DND-41 (cell line): ENCODE data around the gene TACR1.
"Not testable (repeated sequence)": the region's sequence is repeated elsewhere in the genome, so short reads cannot be mapped to it uniquely, and the experiment has no call there.

Experiments
- ATAC-seq: fragments of 200-7000 bp; cut with Tn5 transposase; 3 replicates; pipeline ENCODE4 v1.9.1; 2021; ENCODE audit warnings: low read depth; ENCODE audit not compliant: insufficient read depth
- DNase-seq: peaks from one replicate; pipeline ENCODE4 v3.0.0-alpha.2; 2020
- H2AFZ ChIP-seq: 2 replicates; pipeline ENCODE4 v1.6.0; 2012; ENCODE audit warnings: low read depth, low read length
- H3K27ac ChIP-seq: 2 replicates; pipeline ENCODE4 v1.5.1; 2012; ENCODE audit warnings: low read length, inconsistent platforms
- H3K27me3 ChIP-seq: fragments of 200-600 bp; sonication (generic); 2 replicates; pipeline ENCODE4 v1.6.0; 2012; ENCODE audit warnings: low read length, mild to moderate bottlenecking, inconsistent platforms; ENCODE audit not compliant: insufficient read depth, poor library complexity
- H3K36me3 ChIP-seq: 2 replicates; pipeline ENCODE4 v1.5.1; 2012; ENCODE audit warnings: low read length, inconsistent platforms; ENCODE audit not compliant: insufficient read depth
- H3K4me1 ChIP-seq: 2 replicates; pipeline ENCODE4 v1.5.1; 2012; ENCODE audit warnings: mild to moderate bottlenecking, low read length; ENCODE audit not compliant: insufficient read depth
- H3K4me2 ChIP-seq: 2 replicates; pipeline ENCODE4 v1.6.0; 2012; ENCODE audit warnings: mild to moderate bottlenecking, moderate library complexity, low read length, inconsistent platforms; ENCODE audit not compliant: insufficient read depth
- H3K4me3 ChIP-seq, 2 experiments: fragments of 200-600 bp in 1 of 2; shearing (Covaris generic) in 1 of 2; 2 replicates each; pipeline ENCODE4 v1.5.1; 2012 to 2016; ENCODE audit warnings: inconsistent platforms in 2 of 2, low read length in 2 of 2, mild to moderate bottlenecking in 2 of 2, low read depth in 1 of 2, moderate library complexity in 1 of 2
- H3K79me2 ChIP-seq: 2 replicates; pipeline ENCODE4 v1.6.0; 2012; ENCODE audit warnings: low read length, inconsistent platforms; ENCODE audit not compliant: insufficient read depth
- H3K9ac ChIP-seq: 2 replicates; pipeline ENCODE4 v1.6.0; 2012; ENCODE audit warnings: low read depth, mild to moderate bottlenecking, inconsistent platforms, low read length, moderate library complexity
- H3K9me3 ChIP-seq: 2 replicates; pipeline ENCODE4 v1.5.1; 2012; ENCODE audit warnings: low read length, moderate library complexity, mild to moderate bottlenecking, inconsistent platforms; ENCODE audit not compliant: insufficient read depth, severe bottlenecking
- H4K20me1 ChIP-seq: 2 replicates; pipeline ENCODE4 v1.6.0; 2012; ENCODE audit warnings: low read length; ENCODE audit not compliant: insufficient read depth
- CTCF ChIP-seq: IDR thresholded peaks from 2 replicates; pipeline ENCODE4 v1.5.1; 2012; ENCODE audit warnings: borderline replicate concordance, low read length, moderate library complexity, mild to moderate bottlenecking; ENCODE audit not compliant: poor library complexity, severe bottlenecking; ENCODE audit errors: extremely low read depth
- EZH2 ChIP-seq: IDR thresholded peaks from 3 replicates; pipeline ENCODE4 v1.6.1; 2012; ENCODE audit warnings: borderline replicate concordance, low read depth, mild to moderate bottlenecking, moderate library complexity, low read length, inconsistent platforms; ENCODE audit not compliant: severe bottlenecking

The TACR1 gene

GRCh38 chr2:75174519-75174918 lies 24.8 kb downstream of the TACR1 start:
- no peak overlapping the region for H2AFZ ChIP-seq
- DNase-seq (no peak), ATAC-seq (no peak)
- H3K27me3 ChIP-seq: no peaks in the 10 kb centered on the region
- H3K4me2 ChIP-seq: no peak overlapping the region
- no peak overlapping the region for H3K27ac ChIP-seq
- no peak for TF ChIP-seq EZH2
- TF ChIP-seq CTCF: no peak
- no peak overlapping the region for H3K4me3 ChIP-seq
- no peaks in the 10 kb centered on the region for H3K36me3 ChIP-seq
- H3K9ac ChIP-seq: no peak overlapping the region
- no peaks in the 10 kb centered on the region for H3K4me1 ChIP-seq
- no peaks in the 10 kb centered on the region for H3K79me2 ChIP-seq
- no peaks in the 10 kb centered on the region for H3K9me3 ChIP-seq
- no peaks in the 10 kb centered on the region for H4K20me1 ChIP-seq

- DNase-seq: no peak
- no peak overlapping the region for H3K4me3 ChIP-seq
- H2AFZ ChIP-seq: no peak overlapping the region
- TF ChIP-seq EZH2: no peak
- TF ChIP-seq CTCF: no peak
- H3K36me3 ChIP-seq: no peaks in the 10 kb centered on the region
- no peaks in the 10 kb centered on the region for H3K4me1 ChIP-seq
- H3K4me2 ChIP-seq: no peak overlapping the region
- no peaks in the 10 kb centered on the region for H3K27me3 ChIP-seq
- H3K9me3 ChIP-seq: no peaks in the 10 kb centered on the region
- no peaks in the 10 kb centered on the region for H3K79me2 ChIP-seq
- H3K9ac ChIP-seq: no peak overlapping the region
- H4K20me1 ChIP-seq: no peaks in the 10 kb centered on the region
- no peak for ATAC-seq
- H3K27ac ChIP-seq: no peak overlapping the region
Observed at GRCh38 chr2:75173740-75174139, 25.6 kb downstream of the TACR1 start.

- DNase-seq, H3K9ac ChIP-seq, H3K4me3 ChIP-seq, H2AFZ ChIP-seq, H3K27me3 ChIP-seq, H3K79me2 ChIP-seq, ATAC-seq, H4K20me1 ChIP-seq, H3K9me3 ChIP-seq, H3K36me3 ChIP-seq, H3K4me2 ChIP-seq, H3K4me1 ChIP-seq, H3K27ac ChIP-seq: not testable (repeated sequence)
Observed at GRCh38 chr2:75171423-75171822, 27.9 kb downstream of the TACR1 start.

- Histone ChIP-seq H3K4me2 (no peak overlapping the region), H3K27ac (no peak overlapping the region), H4K20me1 (no peaks in the 10 kb centered on the region), H3K9me3 (no peaks in the 10 kb centered on the region), H3K36me3 (no peaks in the 10 kb centered on the region), H2AFZ (no peak overlapping the region), H3K4me3 (no peak overlapping the region), H3K4me1 (no peaks in the 10 kb centered on the region), H3K9ac (no peak overlapping the region), H3K27me3 (no peaks in the 10 kb centered on the region), H3K79me2 (no peaks in the 10 kb centered on the region)
- DNase-seq (no peak), ATAC-seq (no peak)
- no peak for TF ChIP-seq EZH2
- TF ChIP-seq CTCF: no peak
Observed at GRCh38 chr2:75170889-75171288, 28.4 kb downstream of the TACR1 start.
